ENCODE results near the gene ZBED6.
"Not testable (repeated sequence)": the region's sequence is repeated elsewhere in the genome, so short reads cannot be mapped to it uniquely, and the experiment has no call there.

Gene ZBED6

GRCh38 chr1:203778789-203779188 is 16.6 kb upstream of the ZBED6 start:
- H3K9me3 ChIP-seq (ENCODE audit: control insufficient read depth, low read length) = no peaks in the 10 kb centered on the region
- H3K4me2 ChIP-seq (ENCODE audit: low read length) = no peak overlapping the region
- no peaks in the 10 kb centered on the region for H3K4me1 ChIP-seq
- no peaks in the 10 kb centered on the region for H3K27me3 ChIP-seq (ENCODE audit: control insufficient read depth, insufficient read depth, low read length)
- no peak overlapping the region for H2AFZ ChIP-seq
- no peaks in the 10 kb centered on the region for H3K36me3 ChIP-seq (ENCODE audit: control insufficient read depth, insufficient read depth, low read length)
- TF ChIP-seq, protein P1, sequence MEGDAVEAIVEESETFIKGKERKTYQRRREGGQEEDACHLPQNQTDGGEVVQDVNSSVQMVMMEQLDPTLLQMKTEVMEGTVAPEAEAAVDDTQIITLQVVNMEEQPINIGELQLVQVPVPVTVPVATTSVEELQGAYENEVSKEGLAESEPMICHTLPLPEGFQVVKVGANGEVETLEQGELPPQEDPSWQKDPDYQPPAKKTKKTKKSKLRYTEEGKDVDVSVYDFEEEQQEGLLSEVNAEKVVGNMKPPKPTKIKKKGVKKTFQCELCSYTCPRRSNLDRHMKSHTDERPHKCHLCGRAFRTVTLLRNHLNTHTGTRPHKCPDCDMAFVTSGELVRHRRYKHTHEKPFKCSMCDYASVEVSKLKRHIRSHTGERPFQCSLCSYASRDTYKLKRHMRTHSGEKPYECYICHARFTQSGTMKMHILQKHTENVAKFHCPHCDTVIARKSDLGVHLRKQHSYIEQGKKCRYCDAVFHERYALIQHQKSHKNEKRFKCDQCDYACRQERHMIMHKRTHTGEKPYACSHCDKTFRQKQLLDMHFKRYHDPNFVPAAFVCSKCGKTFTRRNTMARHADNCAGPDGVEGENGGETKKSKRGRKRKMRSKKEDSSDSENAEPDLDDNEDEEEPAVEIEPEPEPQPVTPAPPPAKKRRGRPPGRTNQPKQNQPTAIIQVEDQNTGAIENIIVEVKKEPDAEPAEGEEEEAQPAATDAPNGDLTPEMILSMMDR (IDR thresholded peaks at IDR 0.05) = no peak
- no peak overlapping the region for H3K9ac ChIP-seq
- H3K27ac ChIP-seq = no peak overlapping the region
- H3K79me2 ChIP-seq = no peaks in the 10 kb centered on the region
- H3K4me3 ChIP-seq (ENCODE audit: low read depth, low read length) = no peak overlapping the region

DNA sequence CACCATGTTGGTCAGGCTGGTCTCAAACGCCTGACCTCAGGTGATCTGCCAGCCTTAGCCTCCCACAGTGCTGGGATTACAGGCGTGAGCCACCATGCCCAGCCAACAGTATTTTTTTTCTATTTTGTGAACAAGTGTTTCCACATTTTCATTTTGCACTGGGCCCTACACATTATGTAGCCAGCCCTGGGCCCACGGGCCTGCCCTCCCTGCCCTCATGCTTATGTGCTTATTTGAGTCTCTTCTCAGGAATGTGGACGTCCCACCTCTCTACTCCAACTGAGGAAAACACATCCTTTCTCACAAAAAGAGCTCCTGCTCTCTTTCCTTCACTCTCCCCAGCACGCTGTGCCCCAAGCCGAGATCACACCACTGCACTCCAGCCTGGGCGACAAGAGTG is 13.5 kb upstream of the ZBED6 start:
- Histone ChIP-seq H3K4me3 (ENCODE audit: low read depth, low read length) (no peak overlapping the region), H3K4me2 (ENCODE audit: low read length) (no peak overlapping the region), H2AFZ (no peak overlapping the region), H3K27ac (no peak overlapping the region), H3K9me3 (ENCODE audit: control insufficient read depth, low read length) (no peaks in the 10 kb centered on the region), H3K36me3 (ENCODE audit: control insufficient read depth, insufficient read depth, low read length) (no peaks in the 10 kb centered on the region), H3K4me1 (no peaks in the 10 kb centered on the region), H3K27me3 (ENCODE audit: control insufficient read depth, insufficient read depth, low read length) (no peaks in the 10 kb centered on the region), H3K79me2 (no peaks in the 10 kb centered on the region), H3K9ac (no peak overlapping the region)
- TF ChIP-seq, protein P1 (IDR thresholded peaks at IDR 0.05) = no peak

GRCh38 chr1:203789966-203790365 is 5.5 kb upstream of the ZBED6 start:
- Histone ChIP-seq H3K79me2 (no peaks in the 10 kb centered on the region), H3K9me3 (ENCODE audit: control insufficient read depth, low read length) (no peaks in the 10 kb centered on the region), H3K27ac (no peak overlapping the region), H3K4me2 (ENCODE audit: low read length) (no peak overlapping the region), H3K27me3 (ENCODE audit: control insufficient read depth, insufficient read depth, low read length) (no peaks in the 10 kb centered on the region), H3K36me3 (ENCODE audit: control insufficient read depth, insufficient read depth, low read length) (no peaks in the 10 kb centered on the region), H2AFZ (no peak overlapping the region), H3K9ac (no peak overlapping the region), H3K4me1 (no peaks in the 10 kb centered on the region), H3K4me3 (ENCODE audit: low read depth, low read length) (no peak overlapping the region)
- TF ChIP-seq, protein P1 (IDR thresholded peaks at IDR 0.05) = no peak

- H3K4me2 ChIP-seq (ENCODE audit: low read length) = no peak overlapping the region
- no peaks in the 10 kb centered on the region for H3K4me1 ChIP-seq
- TF ChIP-seq, protein P1 (IDR thresholded peaks at IDR 0.05) = no peak
- H3K27me3 ChIP-seq (ENCODE audit: control insufficient read depth, insufficient read depth, low read length) = no peaks in the 10 kb centered on the region
- H3K27ac ChIP-seq = no peak overlapping the region
- no peak overlapping the region for H3K9ac ChIP-seq
- no peak overlapping the region for H2AFZ ChIP-seq
- H3K36me3 ChIP-seq (ENCODE audit: control insufficient read depth, insufficient read depth, low read length) = no peaks in the 10 kb centered on the region
- H3K4me3 ChIP-seq (ENCODE audit: low read depth, low read length) = no peak overlapping the region
- H3K79me2 ChIP-seq = peaks cover 5% of the 10 kb centered on the region
- H3K9me3 ChIP-seq (ENCODE audit: control insufficient read depth, low read length) = no peaks in the 10 kb centered on the region
These were observed 3.9 kb upstream of the ZBED6 start for GRCh38 chr1:203791498-203791897.

- TF ChIP-seq, protein P1 (IDR thresholded peaks at IDR 0.05) = no peak
- Histone ChIP-seq H3K9ac (no peak overlapping the region), H3K9me3 (ENCODE audit: control insufficient read depth, low read length) (no peaks in the 10 kb centered on the region), H2AFZ (no peak overlapping the region), H3K27me3 (ENCODE audit: control insufficient read depth, insufficient read depth, low read length) (no peaks in the 10 kb centered on the region), H3K4me3 (ENCODE audit: low read depth, low read length) (no peak overlapping the region), H3K27ac (no peak overlapping the region), H3K79me2 (peaks cover 8% of the 10 kb centered on the region), H3K4me2 (ENCODE audit: low read length) (no peak overlapping the region), H3K36me3 (ENCODE audit: control insufficient read depth, insufficient read depth, low read length) (no peaks in the 10 kb centered on the region), H3K4me1 (peaks cover 5% of the 10 kb centered on the region)
These were observed 2.9 kb upstream of the ZBED6 start for GRCh38 chr1:203792486-203792885.

DNA sequence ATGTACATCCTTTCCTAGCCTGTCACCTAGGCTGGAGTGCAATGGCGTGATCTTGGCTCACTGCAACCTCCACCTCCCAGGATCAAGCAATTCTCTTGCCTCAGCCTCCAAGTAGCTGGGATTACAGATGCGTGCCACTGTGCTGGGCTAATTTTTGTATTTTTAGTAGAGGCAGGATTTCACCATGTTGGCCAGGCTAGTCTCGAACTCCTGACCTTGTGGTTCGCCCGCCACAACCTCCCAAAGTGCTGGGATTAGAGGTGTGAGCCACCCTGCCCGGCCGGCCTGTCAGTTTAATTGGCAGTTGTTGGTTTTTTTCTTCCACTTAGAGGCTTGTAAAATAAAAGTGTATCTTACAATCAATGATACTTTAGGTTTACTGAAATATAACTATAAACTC is 1.9 kb upstream of the ZBED6 start:
- H3K27me3 ChIP-seq (ENCODE audit: control insufficient read depth, insufficient read depth, low read length); H3K4me3 ChIP-seq (ENCODE audit: low read depth, low read length); H3K9me3 ChIP-seq (ENCODE audit: control insufficient read depth, low read length); H3K27ac ChIP-seq; H3K9ac ChIP-seq; H3K4me2 ChIP-seq (ENCODE audit: low read length); H3K36me3 ChIP-seq (ENCODE audit: control insufficient read depth, insufficient read depth, low read length); H2AFZ ChIP-seq: not testable (repeated sequence)
- Histone ChIP-seq H3K79me2 (peaks cover 18% of the 10 kb centered on the region), H3K4me1 (peaks cover 11% of the 10 kb centered on the region)
